Nephron (organoid): Measurements from ENCODE around the gene GNL3.

Experiments
- H3K27ac Mint-ChIP-seq, 3 experiments: 2 replicates each; pipeline ENCODE4 v1.8.0; 2020; ENCODE audit warnings: mixed read lengths in 3 of 3, mild to moderate bottlenecking in 2 of 3, moderate library complexity in 1 of 3
- H3K27me3 Mint-ChIP-seq: 2 replicates; pipeline ENCODE4 v1.8.0; 2021; ENCODE audit warnings: low read depth, mild to moderate bottlenecking, moderate library complexity, mixed read lengths
- H3K36me3 Mint-ChIP-seq: 2 replicates; pipeline ENCODE4 v1.8.0; 2020; ENCODE audit warnings: low read depth, mixed read lengths
- H3K4me1 Mint-ChIP-seq: 2 replicates; pipeline ENCODE4 v1.8.0; 2020; ENCODE audit warnings: mixed read lengths
- H3K4me3 Mint-ChIP-seq, 3 experiments: 2 replicates each; pipeline ENCODE4 v1.8.0; 2020; ENCODE audit warnings: mild to moderate bottlenecking in 3 of 3, mixed read lengths in 3 of 3, moderate library complexity in 2 of 3
- H3K9me3 Mint-ChIP-seq: 2 replicates; pipeline ENCODE4 v1.8.0; 2020; ENCODE audit warnings: mixed read lengths
- TF ChIP-seq, protein P1 (sequence below), 3 experiments: fragments of 200-600 bp; sonication (generic); IDR thresholded peaks; one replicate each; pipeline ENCODE4 v1.5.0; 2021; ENCODE audit warnings: antibody characterized with exemption in 3 of 3; ENCODE audit not compliant: unreplicated experiment in 3 of 3

GNL3 gene

DNA sequence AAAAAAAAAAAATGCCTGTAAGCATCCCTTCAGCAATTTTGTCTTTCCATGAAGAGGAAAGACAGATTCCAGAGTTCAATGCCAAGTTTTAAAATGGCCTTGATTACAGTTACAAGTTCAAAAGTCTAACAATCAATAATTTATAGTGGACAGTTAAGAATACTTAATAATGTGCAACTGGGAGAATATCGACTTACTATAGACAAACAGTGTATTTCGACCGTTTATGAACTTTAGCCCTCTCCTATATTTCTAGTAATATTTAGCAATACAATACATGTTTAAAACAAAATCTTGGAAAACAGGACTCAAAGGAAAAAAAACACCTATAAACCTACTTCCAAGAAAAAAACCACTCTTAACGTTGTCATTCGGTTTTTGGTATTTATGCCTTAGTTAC, 1.6 kb upstream of the GNL3 start:
- Mint-ChIP-seq H3K9me3 (no peaks in the 10 kb centered on the region), H3K27ac (peak overlapping the region; percentile 95 to 100 (median 97)), H3K4me1 (peaks cover 40% of the 10 kb centered on the region), H3K27me3 (no peaks in the 10 kb centered on the region), H3K4me3 (peak overlapping the region; percentile 93), H3K36me3 (peaks cover 49% of the 10 kb centered on the region)
- TF ChIP-seq, protein P1, sequence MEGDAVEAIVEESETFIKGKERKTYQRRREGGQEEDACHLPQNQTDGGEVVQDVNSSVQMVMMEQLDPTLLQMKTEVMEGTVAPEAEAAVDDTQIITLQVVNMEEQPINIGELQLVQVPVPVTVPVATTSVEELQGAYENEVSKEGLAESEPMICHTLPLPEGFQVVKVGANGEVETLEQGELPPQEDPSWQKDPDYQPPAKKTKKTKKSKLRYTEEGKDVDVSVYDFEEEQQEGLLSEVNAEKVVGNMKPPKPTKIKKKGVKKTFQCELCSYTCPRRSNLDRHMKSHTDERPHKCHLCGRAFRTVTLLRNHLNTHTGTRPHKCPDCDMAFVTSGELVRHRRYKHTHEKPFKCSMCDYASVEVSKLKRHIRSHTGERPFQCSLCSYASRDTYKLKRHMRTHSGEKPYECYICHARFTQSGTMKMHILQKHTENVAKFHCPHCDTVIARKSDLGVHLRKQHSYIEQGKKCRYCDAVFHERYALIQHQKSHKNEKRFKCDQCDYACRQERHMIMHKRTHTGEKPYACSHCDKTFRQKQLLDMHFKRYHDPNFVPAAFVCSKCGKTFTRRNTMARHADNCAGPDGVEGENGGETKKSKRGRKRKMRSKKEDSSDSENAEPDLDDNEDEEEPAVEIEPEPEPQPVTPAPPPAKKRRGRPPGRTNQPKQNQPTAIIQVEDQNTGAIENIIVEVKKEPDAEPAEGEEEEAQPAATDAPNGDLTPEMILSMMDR (IDR thresholded peaks at IDR 0.05; ENCODE audit: unreplicated experiment in 3 of 3): no peak

GRCh38 chr3:52685285-52685708, 535 bp upstream of the GNL3 start:
- peaks cover 48% of the 10 kb centered on the region for H3K36me3 Mint-ChIP-seq
- H3K27ac Mint-ChIP-seq: peak overlapping the region; percentile 95 to 100 (median 97)
- no peaks in the 10 kb centered on the region for H3K9me3 Mint-ChIP-seq
- H3K4me3 Mint-ChIP-seq: peak overlapping the region; percentile 93
- H3K4me1 Mint-ChIP-seq: peaks cover 40% of the 10 kb centered on the region
- TF ChIP-seq, protein P1 (IDR thresholded peaks at IDR 0.05; ENCODE audit: unreplicated experiment in 3 of 3): no peak
- H3K27me3 Mint-ChIP-seq: no peaks in the 10 kb centered on the region

GRCh38 chr3:52688266-52688665, 2.4 kb downstream of the GNL3 start:
- Mint-ChIP-seq H3K4me3 (peak overlapping the region; percentile 61 to 96 (median 68)), H3K9me3 (no peaks in the 10 kb centered on the region), H3K36me3 (peaks cover 61% of the 10 kb centered on the region), H3K4me1 (peaks cover 20% of the 10 kb centered on the region), H3K27ac (no peak overlapping the region), H3K27me3 (no peaks in the 10 kb centered on the region)
- TF ChIP-seq, protein P1 (IDR thresholded peaks at IDR 0.05; ENCODE audit: unreplicated experiment in 3 of 3): no peak

DNA sequence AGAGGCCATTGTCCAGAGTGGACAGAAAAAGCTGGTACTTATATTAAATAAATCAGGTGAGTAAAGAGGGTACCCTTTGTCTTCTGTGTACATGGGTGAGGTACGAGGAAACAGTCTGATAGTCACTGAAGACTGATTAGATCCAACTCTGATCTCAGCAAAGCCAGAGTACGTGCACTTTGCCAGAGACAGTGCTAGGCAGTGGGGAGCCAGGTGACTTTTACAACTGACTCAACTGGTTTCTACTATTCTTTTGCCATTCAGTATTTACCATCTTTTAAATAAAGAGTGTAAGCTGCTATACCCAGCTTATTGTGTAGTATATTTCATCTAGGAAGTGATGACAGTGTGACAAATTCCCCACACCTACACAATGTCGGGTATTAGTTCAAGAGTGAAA, 3.3 kb downstream of the GNL3 start:
- H3K4me1 Mint-ChIP-seq: peaks cover 19% of the 10 kb centered on the region
- H3K4me3 Mint-ChIP-seq: no peak overlapping the region

DNA sequence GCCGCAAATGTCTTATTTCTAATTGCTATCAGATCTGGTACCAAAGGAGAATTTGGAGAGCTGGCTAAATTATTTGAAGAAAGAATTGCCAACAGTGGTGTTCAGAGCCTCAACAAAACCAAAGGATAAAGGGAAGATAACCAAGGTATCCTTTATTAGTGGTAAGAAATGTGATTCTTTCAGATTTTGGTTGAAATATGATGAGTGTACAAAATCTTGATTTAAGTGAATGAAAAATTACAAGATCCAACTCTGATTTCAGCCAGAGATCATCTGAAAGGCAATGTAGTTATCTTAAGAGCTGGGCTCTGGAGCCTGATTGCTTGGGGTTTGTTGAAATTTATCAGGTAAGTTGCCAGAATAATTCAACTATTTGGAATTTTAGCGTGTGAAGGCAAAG, 4.7 kb downstream of the GNL3 start:
- TF ChIP-seq, protein P1 (IDR thresholded peaks at IDR 0.05; ENCODE audit: unreplicated experiment in 3 of 3): no peak
- no peaks in the 10 kb centered on the region for H3K9me3 Mint-ChIP-seq
- peaks cover 82% of the 10 kb centered on the region for H3K36me3 Mint-ChIP-seq
- no peaks in the 10 kb centered on the region for H3K27me3 Mint-ChIP-seq
- H3K27ac Mint-ChIP-seq: no peak overlapping the region
- peaks cover 9% of the 10 kb centered on the region for H3K4me1 Mint-ChIP-seq
- H3K4me3 Mint-ChIP-seq: peak overlapping the region in 2 of 3 experiments; percentile 17 to 24

More for the DNA sequence above, 3.3 kb downstream of the GNL3 start:
- TF ChIP-seq, protein P1 (IDR thresholded peaks at IDR 0.05; ENCODE audit: unreplicated experiment in 3 of 3): no peak
- Mint-ChIP-seq H3K36me3 (peaks cover 68% of the 10 kb centered on the region), H3K27me3 (no peaks in the 10 kb centered on the region), H3K27ac (no peak overlapping the region), H3K9me3 (no peaks in the 10 kb centered on the region)

DNA sequence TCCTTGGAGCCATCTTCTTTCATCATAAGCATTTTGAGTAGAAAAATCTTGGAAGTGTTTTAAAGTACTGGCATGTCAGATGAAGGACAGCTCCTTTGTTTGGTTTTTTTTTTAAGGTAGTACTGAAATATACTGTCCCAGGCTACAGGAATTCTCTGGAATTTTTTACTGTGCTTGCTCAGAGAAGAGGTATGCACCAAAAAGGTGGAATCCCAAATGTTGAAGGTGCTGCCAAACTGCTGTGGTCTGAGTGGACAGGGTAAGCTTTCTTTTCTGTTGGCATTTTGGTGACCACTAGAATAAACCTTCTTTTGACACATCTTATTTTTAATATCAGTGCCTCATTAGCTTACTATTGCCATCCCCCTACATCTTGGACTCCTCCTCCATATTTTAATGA, 7.2 kb downstream of the GNL3 start:
- no peak overlapping the region for H3K4me3 Mint-ChIP-seq
- no peaks in the 10 kb centered on the region for H3K4me1 Mint-ChIP-seq
- H3K27ac Mint-ChIP-seq: no peak overlapping the region
- TF ChIP-seq, protein P1 (IDR thresholded peaks at IDR 0.05; ENCODE audit: unreplicated experiment in 3 of 3): no peak
- peaks cover 80% of the 10 kb centered on the region for H3K36me3 Mint-ChIP-seq
- H3K27me3 Mint-ChIP-seq: no peaks in the 10 kb centered on the region
- H3K9me3 Mint-ChIP-seq: no peaks in the 10 kb centered on the region
